Keratinocyte (primary cell): ENCODE results near the gene SLC8A3. TPM values are rescaled to one million over a fixed set of nuclear protein-coding genes. Genes with fewer than 3 reads are reported as not detected.

Experiments
- DNase-seq: peaks from one replicate; pipeline ENCODE4 v3.0.0-alpha.2; 2011; ENCODE audit warnings: low read depth, missing footprints, low spot score
- FAIRE-seq: peaks from 2 replicates; lab custom pipeline; 2011; peaks lifted over from hg19 to GRCh38; lab: Jason Lieb, UNC
- H2AFZ ChIP-seq: 2 replicates; pipeline ENCODE4 v1.6.0; 2012; ENCODE audit warnings: low read length, control low read depth, inconsistent platforms; ENCODE audit not compliant: control insufficient read depth
- H3K27ac ChIP-seq: 2 replicates; pipeline ENCODE4 v1.5.1; 2011; ENCODE audit warnings: low read length; ENCODE audit not compliant: control insufficient read depth, insufficient read depth
- H3K27me3 ChIP-seq: 3 replicates; pipeline ENCODE4 v1.6.0; 2011; ENCODE audit warnings: low read length; ENCODE audit not compliant: control insufficient read depth, insufficient read depth; ENCODE audit errors: extremely low read depth
- H3K36me3 ChIP-seq, 2 experiments: 2 replicates in 1 of 2; 3 replicates in 1 of 2; pipeline ENCODE4 v1.5.1; 2011; ENCODE audit warnings: low read length in 2 of 2, mild to moderate bottlenecking in 1 of 2; ENCODE audit not compliant: control insufficient read depth in 2 of 2, insufficient read depth in 2 of 2; ENCODE audit errors: extremely low read depth in 1 of 2
- H3K4me1 ChIP-seq: 3 replicates; pipeline ENCODE4 v1.5.1; 2011; ENCODE audit warnings: low read length; ENCODE audit not compliant: control insufficient read depth, insufficient read depth; ENCODE audit errors: extremely low read depth
- H3K4me2 ChIP-seq: 3 replicates; pipeline ENCODE4 v1.6.0; 2011; ENCODE audit warnings: low read depth, low read length; ENCODE audit not compliant: control insufficient read depth, insufficient read depth; ENCODE audit errors: extremely low read depth
- H3K4me3 ChIP-seq, 3 experiments: fragments of 200-600 bp in 1 of 3; sonication (generic) in 1 of 3; 2 replicates in 2 of 3; 3 replicates in 1 of 3; pipeline ENCODE4 v1.5.1; 2011 to 2016; ENCODE audit warnings: low read length in 3 of 3, mild to moderate bottlenecking in 3 of 3, control low read depth in 2 of 3, inconsistent platforms in 1 of 3, low read depth in 1 of 3, mixed read lengths in 1 of 3, mixed run types in 1 of 3, moderate library complexity in 1 of 3; ENCODE audit not compliant: control insufficient read depth in 2 of 3, insufficient read depth in 2 of 3; ENCODE audit errors: extremely low read depth in 1 of 3
- H3K79me2 ChIP-seq: 2 replicates; pipeline ENCODE4 v1.6.0; 2012; ENCODE audit warnings: low read length; ENCODE audit not compliant: control insufficient read depth, insufficient read depth
- H3K9ac ChIP-seq: 3 replicates; pipeline ENCODE4 v1.6.0; 2011; ENCODE audit warnings: low read length; ENCODE audit not compliant: control insufficient read depth, insufficient read depth; ENCODE audit errors: extremely low read depth
- H3K9me1 ChIP-seq: 3 replicates; pipeline ENCODE4 v1.6.0; 2011; ENCODE audit warnings: low read length; ENCODE audit not compliant: control insufficient read depth, insufficient read depth; ENCODE audit errors: extremely low read depth
- H3K9me3 ChIP-seq: 2 replicates; pipeline ENCODE4 v1.5.1; 2012; ENCODE audit warnings: low read depth, low read length; ENCODE audit not compliant: control insufficient read depth
- H4K20me1 ChIP-seq: 3 replicates; pipeline ENCODE4 v1.6.0; 2011; ENCODE audit warnings: low read length; ENCODE audit not compliant: control insufficient read depth, insufficient read depth; ENCODE audit errors: extremely low read depth
- EZH2 ChIP-seq: IDR thresholded peaks from one replicate; pipeline ENCODE4 v1.6.1; 2012; ENCODE audit warnings: inconsistent platforms, mild to moderate bottlenecking, low read length, moderate library complexity
- dilution Hi-C: fragments of 300-500 bp; cut with MboI; formaldehyde crosslinking; loops from one replicate; pipeline ENCODE4 v1.7.0; 2020; ENCODE audit warnings: low sequenced_read_pairs; ENCODE audit not compliant: extremely low pct_ligation_motif_present
- polyA plus RNA-seq, 5 experiments: library from polyadenylated mRNA; depleted of rRNA in 3 of 5; stranded (reverse) in 3 of 5; stranded (forward) in 1 of 5; unstranded in 1 of 5; fragments of >200 nt; gene quantifications; 1 replicate in 1 of 5; 2 replicates in 3 of 5; 3 replicates in 1 of 5; pipeline versions ENCODE4 v1.2.1 to v1.2.3, GENCODE V29; 2011 to 2012; ENCODE audit warnings: missing spikeins in 2 of 5, low read depth in 1 of 5, low replicate concordance in 1 of 5
- TF ChIP-seq, protein P1 (sequence below), 3 experiments: IDR thresholded peaks in 1 of 3; conservative IDR thresholded peaks in 1 of 3; optimal IDR thresholded peaks in 1 of 3; 2 replicates in 2 of 3; 3 replicates in 1 of 3; pipeline versions ENCODE3 to v1.5.1; 2011; ENCODE audit warnings: low read length in 3 of 3, mild to moderate bottlenecking in 3 of 3, moderate library complexity in 2 of 3, control low read depth in 1 of 3, inconsistent platforms in 1 of 3; ENCODE audit not compliant: insufficient read depth in 2 of 3; ENCODE audit errors: extremely low read depth in 1 of 3

SLC8A3 gene
- polyA plus RNA-seq, 1 donor (not counting 4 experiments of a cell fraction or from before 2014, with no cell fraction given) = not detected

DNA sequence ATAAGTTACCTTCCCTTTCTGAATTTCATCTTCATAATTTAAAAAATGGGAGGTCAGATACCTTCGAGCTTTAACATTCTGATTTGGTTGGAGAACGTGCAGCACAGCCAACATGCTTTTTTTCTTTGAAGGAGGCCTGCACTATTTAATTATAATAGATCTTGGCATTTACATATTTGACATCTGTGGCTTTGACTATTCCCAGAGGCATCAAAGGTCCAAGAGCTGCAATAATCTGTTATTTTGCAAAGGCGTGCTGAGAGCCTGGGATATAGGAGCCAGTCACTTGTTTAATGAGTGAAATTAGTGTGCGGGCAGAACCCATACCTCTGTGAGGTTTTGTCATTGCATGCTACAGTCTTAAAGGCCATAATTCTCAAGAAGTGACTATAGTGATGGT lies 26.4 kb downstream of the SLC8A3 start:
- no peak overlapping the region for H3K4me2 ChIP-seq
- dilution Hi-C loops = no loop called here
- no peak overlapping the region for H3K9ac ChIP-seq
- H3K4me1 ChIP-seq = no peaks in the 10 kb centered on the region
- H3K79me2 ChIP-seq = no peaks in the 10 kb centered on the region
- no peak for DNase-seq
- no peaks in the 10 kb centered on the region for H3K9me3 ChIP-seq
- H3K36me3 ChIP-seq = no peaks in the 10 kb centered on the region
- H3K27ac ChIP-seq = no peak overlapping the region
- H3K9me1 ChIP-seq = no peaks in the 10 kb centered on the region
- no peak for FAIRE-seq
- TF ChIP-seq, protein P1, sequence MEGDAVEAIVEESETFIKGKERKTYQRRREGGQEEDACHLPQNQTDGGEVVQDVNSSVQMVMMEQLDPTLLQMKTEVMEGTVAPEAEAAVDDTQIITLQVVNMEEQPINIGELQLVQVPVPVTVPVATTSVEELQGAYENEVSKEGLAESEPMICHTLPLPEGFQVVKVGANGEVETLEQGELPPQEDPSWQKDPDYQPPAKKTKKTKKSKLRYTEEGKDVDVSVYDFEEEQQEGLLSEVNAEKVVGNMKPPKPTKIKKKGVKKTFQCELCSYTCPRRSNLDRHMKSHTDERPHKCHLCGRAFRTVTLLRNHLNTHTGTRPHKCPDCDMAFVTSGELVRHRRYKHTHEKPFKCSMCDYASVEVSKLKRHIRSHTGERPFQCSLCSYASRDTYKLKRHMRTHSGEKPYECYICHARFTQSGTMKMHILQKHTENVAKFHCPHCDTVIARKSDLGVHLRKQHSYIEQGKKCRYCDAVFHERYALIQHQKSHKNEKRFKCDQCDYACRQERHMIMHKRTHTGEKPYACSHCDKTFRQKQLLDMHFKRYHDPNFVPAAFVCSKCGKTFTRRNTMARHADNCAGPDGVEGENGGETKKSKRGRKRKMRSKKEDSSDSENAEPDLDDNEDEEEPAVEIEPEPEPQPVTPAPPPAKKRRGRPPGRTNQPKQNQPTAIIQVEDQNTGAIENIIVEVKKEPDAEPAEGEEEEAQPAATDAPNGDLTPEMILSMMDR (optimal IDR thresholded peaks at IDR 0.05 in 1 of 3, IDR thresholded peaks at IDR 0.05 in 1 of 3, conservative IDR thresholded peaks at IDR 0.05 in 1 of 3; ENCODE audit: extremely low read depth in 1 of 3, insufficient read depth in 2 of 3, low read length in 3 of 3) = no peak
- TF ChIP-seq EZH2 = no peak
- peaks cover 3% of the 10 kb centered on the region for H3K27me3 ChIP-seq
- no peak overlapping the region for H3K4me3 ChIP-seq
- H2AFZ ChIP-seq = no peak overlapping the region
- H4K20me1 ChIP-seq = no peaks in the 10 kb centered on the region

DNA sequence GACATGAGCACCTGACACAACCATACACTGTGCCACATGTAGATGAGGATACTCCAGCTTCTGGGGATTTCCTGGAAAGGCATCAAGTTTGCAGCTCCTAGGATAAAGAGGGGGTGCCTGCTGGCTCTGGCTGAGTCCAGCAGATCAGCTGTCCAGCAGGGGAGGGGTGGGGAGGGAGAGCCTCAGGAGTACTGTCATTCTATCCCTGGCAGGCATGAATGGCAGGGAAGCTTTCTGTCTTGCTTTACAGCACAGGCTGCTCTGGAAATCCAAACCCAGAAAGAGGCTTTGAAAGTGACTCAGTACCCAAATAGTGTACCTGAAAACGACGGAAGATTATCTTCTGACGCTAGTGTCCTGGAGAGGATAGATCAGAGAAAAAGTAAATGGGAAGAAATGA lies 32.2 kb downstream of the SLC8A3 start:
- Histone ChIP-seq H3K79me2 (no peaks in the 10 kb centered on the region), H4K20me1 (no peaks in the 10 kb centered on the region), H3K9ac (no peak overlapping the region), H3K27ac (no peak overlapping the region), H3K27me3 (no peaks in the 10 kb centered on the region), H3K36me3 (no peaks in the 10 kb centered on the region), H3K4me3 (no peak overlapping the region), H3K9me1 (no peaks in the 10 kb centered on the region), H3K4me2 (no peak overlapping the region), H3K9me3 (no peaks in the 10 kb centered on the region), H2AFZ (no peak overlapping the region), H3K4me1 (no peaks in the 10 kb centered on the region)
- TF ChIP-seq, protein P1 (optimal IDR thresholded peaks at IDR 0.05 in 1 of 3, IDR thresholded peaks at IDR 0.05 in 1 of 3, conservative IDR thresholded peaks at IDR 0.05 in 1 of 3; ENCODE audit: extremely low read depth in 1 of 3, insufficient read depth in 2 of 3, low read length in 3 of 3) = no peak
- no peak for TF ChIP-seq EZH2
- DNase-seq (no peak), FAIRE-seq (no peak)
- dilution Hi-C loops = no loop called here
